T follicular helper cell (primary cell): ENCODE data around the gene NUP42.
"Not testable (repeated sequence)": the region's sequence is repeated elsewhere in the genome, so short reads cannot be mapped to it uniquely, and the experiment has no call there.

Experiments
- DNase-seq: peaks from one replicate; pipeline ENCODE4 v3.0.0-alpha.2; 2020; ENCODE audit warnings: low read depth

The NUP42 gene

GRCh38 chr7:23204241-23204640, 22.4 kb downstream of the NUP42 start:
- DNase-seq = no peak

- DNase-seq = no peak
These were observed 23.7 kb downstream of the NUP42 start for GRCh38 chr7:23205577-23205908.

GRCh38 chr7:23205909-23206767, 24.3 kb downstream of the NUP42 start:
- no peak for DNase-seq

DNA sequence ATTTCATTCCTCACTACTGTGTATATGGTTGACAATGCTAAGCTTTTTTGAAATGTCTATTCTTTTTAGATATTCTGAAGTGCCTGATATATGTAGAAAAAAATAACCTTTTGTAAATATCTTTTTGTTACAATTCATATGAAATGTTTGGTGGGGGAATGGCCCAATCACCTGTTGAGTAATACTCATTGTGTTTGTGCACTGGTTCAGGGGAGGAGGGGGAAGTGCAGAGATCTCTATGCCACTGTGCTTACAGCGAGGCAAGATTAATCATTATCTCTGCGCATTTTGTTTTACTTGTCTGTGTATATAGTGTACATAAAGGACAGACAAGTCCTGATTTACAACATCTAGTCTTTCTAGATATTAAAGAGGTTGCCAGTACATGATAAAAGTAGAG, 25.2 kb downstream of the NUP42 start:
- no peak for DNase-seq

DNA sequence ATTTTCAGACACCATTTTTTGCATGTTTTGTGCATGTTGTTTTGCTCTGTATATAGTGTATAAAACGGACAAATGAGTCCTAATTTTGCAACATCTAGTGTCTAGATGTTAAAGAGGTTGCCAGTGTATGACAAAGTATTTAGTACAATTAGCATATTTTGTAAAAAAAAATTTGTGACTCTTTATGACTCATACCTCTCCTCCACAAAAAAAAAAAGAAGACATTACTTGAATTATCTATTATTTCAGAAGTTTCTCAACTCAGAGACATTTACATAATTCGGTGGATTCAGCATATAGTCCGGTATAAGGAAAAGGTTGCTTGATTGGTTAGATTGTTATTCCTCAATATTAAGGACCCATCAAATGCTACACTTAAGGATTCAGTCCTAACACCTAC, 26.0 kb downstream of the NUP42 start:
- no peak for DNase-seq

- no peak for DNase-seq
These were observed 26.5 kb downstream of the NUP42 start for GRCh38 chr7:23208316-23208715.

GRCh38 chr7:23210506-23210905, 28.7 kb downstream of the NUP42 start:
- DNase-seq = no peak

DNA sequence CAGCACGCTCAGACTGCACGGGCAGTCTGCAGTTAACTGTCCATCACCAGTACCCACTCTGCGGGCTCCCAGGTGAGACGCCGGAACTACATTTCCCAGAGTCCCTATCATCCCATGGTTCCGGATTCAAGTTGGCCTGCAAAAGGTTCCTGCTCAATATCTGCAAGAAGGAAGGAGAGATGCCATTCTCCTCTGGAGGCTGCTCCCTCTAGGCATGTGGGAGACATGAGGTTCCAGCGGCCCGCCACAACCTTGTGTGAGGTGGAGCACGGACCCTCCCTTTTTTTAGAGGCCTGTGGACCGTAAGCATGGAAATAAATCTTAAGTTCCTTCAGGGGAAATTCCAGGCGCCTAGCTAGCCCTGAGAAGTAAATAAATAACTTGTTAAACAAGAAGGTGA, 29.7 kb downstream of the NUP42 start:
- DNase-seq = no peak

DNA sequence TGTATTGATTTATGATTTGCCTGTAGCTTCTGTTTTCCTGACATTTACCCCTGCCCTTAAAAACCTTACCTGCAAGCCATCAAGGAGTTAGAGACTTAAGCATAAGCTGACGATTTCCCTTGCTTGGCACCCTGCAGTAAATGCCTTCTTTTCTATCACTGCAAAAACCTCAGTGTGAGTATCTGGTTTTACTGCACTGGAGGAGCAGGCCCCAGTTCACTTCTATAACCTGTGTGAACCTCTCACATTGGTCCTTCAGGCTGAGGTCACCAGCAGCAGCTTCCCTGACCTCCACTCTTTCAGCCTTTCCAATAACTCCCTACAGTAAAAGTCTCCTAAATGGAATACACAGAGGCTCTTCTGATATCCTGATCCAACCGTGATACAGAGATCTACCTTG, 30.5 kb downstream of the NUP42 start:
- no peak for DNase-seq

- no peak for DNase-seq
These were observed 31.0 kb downstream of the NUP42 start for GRCh38 chr7:23212841-23213240.

GRCh38 chr7:23213755-23214154, 31.9 kb downstream of the NUP42 start:
- DNase-seq = no peak

DNA sequence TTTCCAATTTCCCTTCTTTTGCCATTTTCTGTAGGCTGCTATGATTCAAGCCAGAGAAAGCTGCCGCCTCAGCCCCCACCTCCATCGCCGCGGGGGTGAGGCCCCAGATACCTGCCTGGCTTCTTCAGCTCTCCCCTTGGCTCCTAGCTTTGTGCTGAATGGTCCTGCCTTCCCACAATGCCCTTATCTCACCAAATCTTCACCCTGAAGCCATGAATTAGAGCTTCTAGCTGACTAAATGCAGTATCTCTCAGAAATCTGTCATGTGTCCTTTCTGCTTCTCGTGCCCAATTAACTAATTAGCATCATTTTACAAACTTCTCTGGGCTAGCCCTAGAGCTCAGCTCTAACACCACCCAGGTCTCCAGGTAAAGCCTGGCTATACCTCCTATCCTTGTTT, 32.6 kb downstream of the NUP42 start:
- no peak for DNase-seq

DNA sequence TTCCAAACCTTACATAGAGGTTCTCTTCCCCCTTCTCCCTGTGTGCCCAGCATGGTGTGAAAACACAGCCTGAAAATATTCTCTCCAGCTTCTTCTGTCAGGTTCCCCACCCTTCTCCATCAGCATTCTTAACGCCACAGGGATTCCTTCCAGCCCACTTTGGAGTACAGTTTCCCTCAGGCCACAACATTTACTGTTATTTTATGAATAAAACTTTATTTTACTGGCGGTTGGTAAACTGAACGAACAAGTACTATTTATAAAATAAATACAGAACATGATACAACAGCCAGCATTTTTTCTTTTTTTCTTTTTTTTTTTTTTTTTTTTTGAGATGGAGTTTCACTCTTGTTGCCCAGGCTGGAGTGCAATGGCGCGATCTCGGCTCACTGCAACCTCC, 33.1 kb downstream of the NUP42 start:
- no peak for DNase-seq

GRCh38 chr7:23216021-23216420, 34.2 kb downstream of the NUP42 start:
- no peak for DNase-seq

DNA sequence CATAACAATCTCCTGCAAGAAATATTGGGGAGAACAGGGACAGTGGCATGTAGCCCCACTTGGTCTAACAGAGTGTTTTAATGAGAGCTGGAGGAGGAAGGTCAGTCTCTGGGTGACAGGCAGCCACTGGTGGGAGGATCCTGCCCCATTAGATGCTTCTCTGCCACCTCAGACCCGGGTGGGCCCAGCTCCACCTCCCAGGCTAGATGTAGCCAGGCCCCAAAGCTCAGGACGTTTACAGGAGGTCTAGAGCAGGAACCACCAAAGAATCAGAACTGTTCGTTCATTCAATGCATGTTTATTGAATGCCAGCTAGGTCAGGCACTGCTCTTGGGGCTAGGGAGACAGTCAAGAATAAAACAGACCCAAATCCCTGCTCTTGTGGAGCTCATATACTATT, 36.3 kb downstream of the NUP42 start:
- no peak for DNase-seq

DNA sequence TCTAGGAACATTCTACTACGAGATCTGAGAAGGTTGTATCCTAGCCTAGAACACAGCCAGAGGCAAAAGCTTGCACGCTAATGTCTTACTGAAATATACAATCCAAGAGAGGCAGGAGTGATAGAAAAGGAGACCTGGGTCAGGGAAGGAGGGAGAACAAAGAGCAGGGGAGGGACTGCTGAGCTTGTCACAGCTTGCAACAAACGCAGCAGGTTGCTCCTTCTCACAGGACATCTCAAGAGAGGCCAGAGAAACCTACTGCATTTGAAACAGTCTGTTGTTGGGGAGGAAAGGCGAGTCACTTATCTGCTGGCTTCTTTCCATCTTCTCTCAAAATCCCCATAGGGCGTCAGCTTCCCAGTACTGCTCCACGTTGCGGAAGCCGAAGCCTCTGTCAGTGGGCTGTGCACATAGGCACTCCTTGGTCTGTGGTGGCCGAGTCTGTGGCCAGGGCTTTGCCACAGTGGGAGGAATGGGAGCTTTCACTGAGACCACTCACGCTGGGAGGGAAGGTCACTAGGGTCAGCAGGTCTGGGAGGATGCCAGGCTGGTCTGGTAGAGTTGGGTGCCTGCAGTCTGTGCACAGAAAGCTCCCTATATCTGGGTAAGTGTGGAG, 39.0 kb downstream of the NUP42 start:
- no peak for DNase-seq

DNA sequence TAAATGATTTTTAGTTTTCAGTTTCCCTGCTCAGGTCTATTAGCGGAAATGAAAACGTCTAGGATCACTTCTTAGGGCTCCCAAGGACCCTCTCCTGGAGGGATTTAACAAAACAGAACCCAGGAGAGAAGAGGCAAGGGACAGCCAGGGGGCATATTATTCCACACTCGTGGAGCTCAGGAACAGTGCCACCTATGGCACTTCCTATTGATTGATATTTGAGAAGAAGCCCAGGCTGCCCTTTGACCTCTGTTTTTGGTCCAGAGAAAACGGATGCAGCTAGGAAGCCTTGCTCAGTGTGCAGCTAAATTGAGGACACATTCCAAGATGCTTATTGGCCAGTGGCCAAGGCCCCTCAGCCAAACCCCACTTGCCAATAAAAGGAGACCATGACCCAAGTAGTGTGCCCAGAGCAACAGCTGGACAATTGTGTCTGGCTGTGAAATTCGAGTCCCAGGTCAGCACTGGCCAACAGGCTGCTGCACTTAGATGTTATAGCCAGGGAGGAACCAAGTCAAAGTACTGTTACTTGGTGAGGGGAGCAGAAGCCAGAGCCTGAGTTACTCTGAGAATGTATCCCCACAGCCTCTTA, 40.7 kb downstream of the NUP42 start:
- DNase-seq = no peak

DNA sequence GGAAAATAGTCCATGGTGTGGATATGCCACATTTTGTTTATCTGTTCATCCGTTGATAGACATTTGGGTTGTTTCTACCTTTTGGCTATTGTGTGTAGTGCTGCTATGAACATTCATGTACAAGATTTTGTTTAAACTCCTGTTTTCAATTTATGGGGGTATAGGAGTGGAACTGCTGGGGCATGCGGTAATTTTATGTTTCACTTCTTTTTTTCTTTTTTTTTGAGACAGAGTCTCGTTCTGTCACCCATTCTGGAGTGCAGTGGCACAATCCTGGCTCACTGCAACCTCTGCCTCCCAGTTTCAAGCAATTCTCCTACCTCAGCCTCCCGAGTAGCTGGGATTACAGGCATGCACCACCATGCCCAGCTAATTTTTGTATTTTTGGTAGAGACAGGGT, 42.5 kb downstream of the NUP42 start:
- DNase-seq = not testable (repeated sequence)

DNA sequence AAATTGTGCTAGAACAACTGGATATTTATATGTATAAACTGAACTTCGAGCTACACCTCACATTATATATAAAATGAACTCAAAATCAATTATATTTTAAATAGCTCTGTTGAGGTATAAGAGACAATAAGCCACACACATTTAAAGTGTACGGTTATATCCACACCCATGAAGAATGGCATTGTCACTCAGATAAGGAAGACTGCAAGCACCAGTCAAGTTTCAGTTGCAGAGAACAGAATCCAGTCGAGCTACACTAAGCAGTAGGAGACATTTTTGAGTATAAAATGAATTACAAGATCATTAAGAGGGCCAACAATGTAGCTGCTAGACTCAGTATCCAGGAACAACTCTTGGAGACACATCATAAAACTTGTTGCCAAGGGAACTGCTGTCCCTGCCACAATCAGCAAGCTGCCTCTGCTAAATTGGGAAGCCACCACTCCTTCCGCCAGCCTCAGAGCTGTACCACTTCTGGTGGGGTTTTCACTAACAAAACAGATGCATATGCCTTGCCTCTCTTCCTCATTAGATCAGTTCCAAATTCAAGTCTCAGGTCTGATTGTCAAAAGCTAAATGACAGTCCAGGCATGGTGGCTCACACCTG, 45.1 kb downstream of the NUP42 start:
- DNase-seq = no peak

- no peak for DNase-seq
These were observed 46.6 kb downstream of the NUP42 start for GRCh38 chr7:23228412-23228811.

DNA sequence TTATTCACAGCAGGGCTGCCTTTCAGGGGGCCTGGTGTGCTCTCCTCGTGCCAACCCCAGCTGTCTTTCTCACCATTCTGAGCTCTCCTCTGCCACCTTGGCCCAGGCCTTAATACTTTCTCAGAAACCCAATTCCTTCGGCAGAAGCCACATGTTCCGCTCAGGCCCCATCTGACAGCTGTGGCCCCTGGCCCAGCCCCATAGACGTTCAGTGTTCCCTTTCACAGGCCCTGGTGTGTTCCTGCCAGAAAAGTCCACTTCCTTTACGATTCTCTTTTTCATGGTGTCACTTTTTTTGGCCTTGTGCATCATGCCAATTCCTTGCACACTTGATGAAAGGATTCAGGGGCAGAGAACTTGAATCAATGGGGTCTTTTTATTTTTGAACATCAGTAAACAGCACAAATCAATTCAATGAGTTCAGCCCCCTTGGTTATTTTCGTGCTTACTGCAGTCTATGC, 48.8 kb downstream of the NUP42 start:
- DNase-seq = no peak

DNA sequence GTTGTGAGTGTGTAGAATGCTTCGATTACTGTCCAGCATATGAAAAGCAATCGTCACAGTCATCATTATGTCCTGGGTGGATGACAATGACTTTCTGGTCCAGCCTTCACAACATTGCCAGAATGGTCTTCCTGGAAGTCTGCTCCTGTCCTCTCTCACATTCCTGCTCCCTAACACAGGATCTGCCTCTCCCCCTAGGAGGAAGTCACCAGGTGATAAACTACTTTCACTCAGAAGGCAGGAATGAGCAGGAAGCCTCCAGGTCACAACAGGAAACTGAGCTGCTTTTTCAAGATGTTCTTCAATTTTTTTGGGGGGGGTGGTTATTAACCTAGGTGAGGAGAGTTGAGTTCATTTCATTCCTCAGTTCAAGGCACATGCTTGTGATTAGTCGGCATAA, 51.1 kb downstream of the NUP42 start:
- no peak for DNase-seq
